CD14-positive monocyte (primary cell): Measurements from ENCODE around the gene NEDD8. TPM values are rescaled to one million over a fixed set of nuclear protein-coding genes. Genes with fewer than 3 reads are reported as not detected.

ENCODE experiments used
- DNase-seq, 3 donors: peaks; one replicate each; pipeline ENCODE4 v3.0.0-alpha.2; 2011 to 2022
- H2AFZ ChIP-seq: 2 replicates; pipeline ENCODE4 v1.6.0; 2012; ENCODE audit warnings: mild to moderate bottlenecking, low read depth, low read length, inconsistent platforms; ENCODE audit not compliant: insufficient read depth, poor library complexity, severe bottlenecking
- H3K27ac ChIP-seq, 2 donors: 1 replicate in 1 of 2; 2 replicates in 1 of 2; pipeline ENCODE4 v1.5.1; 2012 to 2013; ENCODE audit warnings: low read length in 2 of 2, control low read depth in 1 of 2, inconsistent platforms in 1 of 2, low read depth in 1 of 2, mild to moderate bottlenecking in 1 of 2
- H3K27me3 ChIP-seq, 2 donors: one replicate each; pipeline versions ENCODE4 v1.6.0 to v1.6.1; 2011 to 2013; ENCODE audit warnings: low read length in 2 of 2; ENCODE audit not compliant: control insufficient read depth in 2 of 2, insufficient read depth in 2 of 2
- H3K36me3 ChIP-seq, 2 donors: replicated peaks in 1 of 2; 1 replicate in 1 of 2; 2 replicates in 1 of 2; pipeline versions ENCODE4 v1.5.1 to v1.6.1; 2012 to 2013; ENCODE audit warnings: low read length in 2 of 2, control low read depth in 1 of 2, inconsistent platforms in 1 of 2, mild to moderate bottlenecking in 1 of 2; ENCODE audit not compliant: insufficient read depth in 2 of 2, control insufficient read depth in 1 of 2
- H3K4me1 ChIP-seq, 2 donors: 1 replicate in 1 of 2; 2 replicates in 1 of 2; pipeline versions ENCODE4 v1.5.1 to v1.6.1; 2012 to 2013; ENCODE audit warnings: low read length in 2 of 2, control low read depth in 1 of 2, inconsistent platforms in 1 of 2, mild to moderate bottlenecking in 1 of 2, moderate library complexity in 1 of 2; ENCODE audit not compliant: insufficient read depth in 2 of 2, control insufficient read depth in 1 of 2
- H3K4me2 ChIP-seq: replicated peaks from 2 replicates; pipeline ENCODE3; 2012; ENCODE audit warnings: low read length, moderate library complexity, mild to moderate bottlenecking; ENCODE audit not compliant: poor library complexity, severe bottlenecking; ENCODE audit errors: extremely low read depth
- H3K4me3 ChIP-seq, 3 experiments: fragments of 200-600 bp in 1 of 3; sonication (generic) in 1 of 3; replicated peaks in 1 of 3; 1 replicate in 2 of 3; 2 replicates in 1 of 3; pipeline ENCODE4 v1.5.1; 2011 to 2013; ENCODE audit warnings: low read length in 3 of 3, mild to moderate bottlenecking in 3 of 3, control low read depth in 2 of 3, low read depth in 2 of 3, inconsistent platforms in 1 of 3, moderate library complexity in 1 of 3
- H3K79me2 ChIP-seq: 2 replicates; pipeline ENCODE4 v1.6.0; 2012; ENCODE audit warnings: mild to moderate bottlenecking, control low read depth, inconsistent platforms, low read length, moderate library complexity; ENCODE audit not compliant: insufficient read depth
- H3K9ac ChIP-seq: 2 replicates; pipeline ENCODE4 v1.6.0; 2017; ENCODE audit warnings: low read length, mild to moderate bottlenecking; ENCODE audit not compliant: insufficient read depth, poor library complexity, severe bottlenecking
- H3K9me3 ChIP-seq, 2 donors: replicated peaks in 1 of 2; 1 replicate in 1 of 2; 2 replicates in 1 of 2; pipeline versions ENCODE4 v1.5.1 to v1.6.1; 2012 to 2013; ENCODE audit warnings: low read length in 2 of 2, control low read depth in 1 of 2; ENCODE audit not compliant: control insufficient read depth in 1 of 2, insufficient read depth in 1 of 2
- H4K20me1 ChIP-seq: 2 replicates; pipeline ENCODE4 v1.6.0; 2012; ENCODE audit warnings: mild to moderate bottlenecking, low read length, control low read depth, moderate library complexity; ENCODE audit not compliant: insufficient read depth
- H3K27ac Mint-ChIP-seq, 7 donors: one replicate each; pipeline ENCODE4 v1.8.0; 2020; ENCODE audit warnings: mild to moderate bottlenecking in 7 of 7, mixed read lengths in 7 of 7, moderate library complexity in 6 of 7, inconsistent platforms in 2 of 7
- H3K27me3 Mint-ChIP-seq, 3 donors: one replicate each; pipeline ENCODE4 v1.8.0; 2021 to 2022; ENCODE audit warnings: low read depth in 3 of 3, mild to moderate bottlenecking in 3 of 3, mixed read lengths in 3 of 3, moderate library complexity in 3 of 3, inconsistent platforms in 1 of 3
- H3K36me3 Mint-ChIP-seq, 2 donors: one replicate each; pipeline ENCODE4 v1.8.0; 2020; ENCODE audit warnings: mixed read lengths in 2 of 2, inconsistent platforms in 1 of 2, mild to moderate bottlenecking in 1 of 2
- H3K4me1 Mint-ChIP-seq: one replicate; pipeline ENCODE4 v1.8.0; 2020; ENCODE audit warnings: mild to moderate bottlenecking, mixed read lengths
- H3K4me3 Mint-ChIP-seq, 2 donors: one replicate each; pipeline ENCODE4 v1.8.0; 2020; ENCODE audit warnings: mild to moderate bottlenecking in 2 of 2, mixed read lengths in 2 of 2, moderate library complexity in 1 of 2
- H3K9me3 Mint-ChIP-seq, 7 donors: one replicate each; pipeline ENCODE4 v1.8.0; 2020 to 2022; ENCODE audit warnings: mixed read lengths in 7 of 7, mild to moderate bottlenecking in 6 of 7, moderate library complexity in 6 of 7, inconsistent platforms in 2 of 7
- CTCF ChIP-seq: fragments of 200-600 bp; IDR thresholded peaks from one replicate; pipeline ENCODE4 v1.8.0; 2022; ENCODE audit warnings: antibody characterized with exemption, mild to moderate bottlenecking
- WGBS: methylation state at CpG from one replicate; pipeline ENCODE4 v1.1.5; 2013; ENCODE audit warnings: missing lambda C conversion rate; ENCODE audit not compliant: insufficient coverage; 5-methylcytosine and 5-hydroxymethylcytosine counted together
- intact Hi-C, 2 donors: fragments of 100-400 bp; cut with micrococcal nuclease; formaldehyde crosslinking; loops; one replicate each; pipeline versions ENCODE4 v1.15.0 to v1.15.1; 2023
- polyA plus RNA-seq, 3 donors: library from polyadenylated mRNA; depleted of rRNA in 1 of 3; unstranded in 2 of 3; stranded (reverse) in 1 of 3; fragments of 300-500 nt in 2 of 3; fragments of >200 nt in 1 of 3; fragmentation: Illumina TruSeq in 2 of 3; gene quantifications; 1 replicate in 2 of 3; 2 replicates in 1 of 3; pipeline ENCODE4 v1.2.3, GENCODE V29; 2012 to 2021

The NEDD8 gene
- polyA plus RNA-seq, 3 donors = 164 to 335 (median 306) TPM

DNA sequence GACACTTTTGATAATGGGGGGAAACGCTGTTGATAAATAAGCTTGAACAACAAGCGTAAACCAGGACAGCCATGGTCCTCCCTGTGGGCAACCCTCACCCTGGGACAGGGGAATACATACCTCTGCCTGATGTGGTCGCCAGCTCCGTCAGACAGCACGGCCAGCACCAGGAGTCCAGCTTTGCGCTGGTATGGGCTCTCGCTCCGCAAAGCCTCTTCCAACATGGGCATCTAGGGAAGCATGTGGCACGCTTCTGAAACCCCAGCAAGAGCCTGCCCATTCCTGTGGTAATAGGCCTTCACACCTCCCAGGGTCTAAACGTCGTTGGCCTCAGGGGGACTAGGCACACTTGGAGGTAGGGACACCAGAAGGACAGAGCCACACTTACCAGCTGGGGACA lies 46.4 kb downstream of the NEDD8 start:
- Histone ChIP-seq H3K4me3 (no peak overlapping the region), H3K9ac (no peak overlapping the region), H3K36me3 (peaks cover 26 to 66% of the 10 kb centered on the region in 2 donors), H3K4me1 (peaks cover 18 to 21% of the 10 kb centered on the region in 2 donors), H3K79me2 (no peaks in the 10 kb centered on the region), H3K27ac (no peak overlapping the region), H2AFZ (no peak overlapping the region), H4K20me1 (no peaks in the 10 kb centered on the region), H3K9me3 (no peaks in the 10 kb centered on the region), H3K4me2 (no peak overlapping the region), H3K27me3 (no peaks in the 10 kb centered on the region)
- 94% methylated on average over 11 of the region's 11 CpGs for WGBS
- Mint-ChIP-seq H3K9me3 (no peaks in the 10 kb centered on the region), H3K27me3 (peaks cover 0 to 3% (median 1%) of the 10 kb centered on the region in 3 donors), H3K4me3 (no peak overlapping the region), H3K27ac (no peak overlapping the region), H3K36me3 (peaks cover 49 to 68% of the 10 kb centered on the region in 2 donors), H3K4me1 (peaks cover 20% of the 10 kb centered on the region)
- TF ChIP-seq CTCF = no peak
- intact Hi-C loops = no loop called here
- no peak for DNase-seq

DNA sequence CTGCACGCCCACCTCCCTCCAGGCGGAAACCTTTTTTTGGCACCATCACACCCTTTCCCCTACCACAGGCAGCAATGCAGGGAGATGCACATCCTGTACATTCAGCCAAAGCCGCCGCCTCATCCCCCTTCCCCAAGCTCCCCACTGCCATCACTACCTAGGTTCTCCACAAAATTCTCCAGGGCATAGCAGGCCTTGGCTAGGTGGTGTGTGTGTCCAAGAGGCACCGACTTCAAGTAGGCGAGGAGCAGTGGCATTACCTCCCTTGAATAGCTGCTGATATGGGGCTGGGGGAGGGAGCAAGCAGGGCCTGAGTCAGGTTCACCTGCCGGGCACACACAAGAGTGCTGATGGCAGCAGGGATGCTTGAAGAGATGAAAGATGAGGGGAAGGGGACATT lies 47.1 kb downstream of the NEDD8 start:
- intact Hi-C loops = no loop called here
- no peaks in the 10 kb centered on the region for H3K9me3 Mint-ChIP-seq
- no peak overlapping the region for H2AFZ ChIP-seq
- no peak overlapping the region for H3K4me3 ChIP-seq
- TF ChIP-seq CTCF = no peak
- no peaks in the 10 kb centered on the region for H3K9me3 ChIP-seq
- WGBS = 98% methylated on average over 5 of the region's 7 CpGs
- H3K4me3 Mint-ChIP-seq = no peak overlapping the region
- H3K27ac ChIP-seq = no peak overlapping the region
- no peak for DNase-seq
- H3K4me1 ChIP-seq = peaks cover 18 to 21% of the 10 kb centered on the region in 2 donors
- peak overlapping the region in 2 of 7 donors; percentile 38 to 66 for H3K27ac Mint-ChIP-seq
- H3K9ac ChIP-seq = no peak overlapping the region
- peaks cover 0 to 3% (median 1%) of the 10 kb centered on the region in 3 donors for H3K27me3 Mint-ChIP-seq
- peaks cover 52 to 69% of the 10 kb centered on the region in 2 donors for H3K36me3 Mint-ChIP-seq
- H3K4me2 ChIP-seq = no peak overlapping the region
- H3K4me1 Mint-ChIP-seq = peaks cover 20% of the 10 kb centered on the region
- no peaks in the 10 kb centered on the region for H3K27me3 ChIP-seq
- peaks cover 33 to 67% of the 10 kb centered on the region in 2 donors for H3K36me3 ChIP-seq
- H4K20me1 ChIP-seq = no peaks in the 10 kb centered on the region
- no peaks in the 10 kb centered on the region for H3K79me2 ChIP-seq
